Neural cell (in vitro differentiated cells): ENCODE measurements around the gene ANXA5. TPM values are rescaled to one million over a fixed set of nuclear protein-coding genes. Genes with fewer than 3 reads are reported as not detected.

Experiments
- H2AFZ ChIP-seq: fragments of 200-600, 300-800 bp; sonication (generic), shearing (Covaris generic); 2 replicates; pipeline ENCODE4 v1.6.0; 2014; ENCODE audit warnings: low read depth, mild to moderate bottlenecking, antibody characterized with exemption, low read length, moderate library complexity
- H3F3A ChIP-seq: fragments of 200-600 bp; shearing (Covaris generic); 2 replicates; pipeline ENCODE4 v1.6.1; 2016; ENCODE audit warnings: mild to moderate bottlenecking, moderate library complexity, mixed read lengths, antibody characterized with exemption, low read length; ENCODE audit not compliant: insufficient read depth, poor library complexity, severe bottlenecking
- H3K27ac ChIP-seq: fragments of 200-600, 300-800 bp; sonication (generic), shearing (Covaris generic); 2 replicates; pipeline ENCODE4 v1.5.1; 2014; ENCODE audit warnings: mild to moderate bottlenecking, low read length, moderate library complexity
- H3K27me3 ChIP-seq: fragments of 300-800, 200-600 bp; sonication (generic), shearing (Covaris generic); 2 replicates; pipeline ENCODE4 v1.6.0; 2014; ENCODE audit warnings: mild to moderate bottlenecking, low read depth, low read length, moderate library complexity; ENCODE audit not compliant: insufficient read depth
- H3K36me3 ChIP-seq: fragments of 300-800, 200-600 bp; sonication (generic), shearing (Covaris generic); 2 replicates; pipeline ENCODE4 v1.5.1; 2014; ENCODE audit warnings: mild to moderate bottlenecking, antibody characterized with exemption, low read length, moderate library complexity; ENCODE audit not compliant: insufficient read depth
- H3K4me2 ChIP-seq: fragments of 300-800, 200-600 bp; sonication (generic), shearing (Covaris generic); 2 replicates; pipeline ENCODE4 v1.6.0; 2014; ENCODE audit warnings: mild to moderate bottlenecking, low read length
- H3K4me3 ChIP-seq: fragments of 300-800, 200-600 bp; sonication (generic), shearing (Covaris generic); 2 replicates; pipeline ENCODE4 v1.5.1; 2014; ENCODE audit warnings: mild to moderate bottlenecking, low read length, moderate library complexity
- H3K79me2 ChIP-seq: fragments of 200-600 bp; shearing (Covaris generic); replicated peaks from 2 replicates; pipeline ENCODE4 v1.6.0; 2014; ENCODE audit warnings: mild to moderate bottlenecking, low read length, moderate library complexity; ENCODE audit not compliant: insufficient read depth
- H3K9ac ChIP-seq: fragments of 300-800, 200-600 bp; sonication (generic), shearing (Covaris generic); 2 replicates; pipeline ENCODE4 v1.6.1; 2016; ENCODE audit warnings: mild to moderate bottlenecking, low read length, mixed read lengths
- H3K9me2 ChIP-seq: fragments of 200-600 bp; shearing (Covaris generic); 2 replicates; pipeline ENCODE4 v1.6.1; 2016; ENCODE audit warnings: mild to moderate bottlenecking, low read length, mixed read lengths; ENCODE audit not compliant: insufficient read depth
- H3K9me3 ChIP-seq: fragments of 200-600, 300-800 bp; sonication (generic), shearing (Covaris generic); 2 replicates; pipeline ENCODE4 v1.6.1; 2016; ENCODE audit warnings: mild to moderate bottlenecking, mixed run types, low read length, moderate library complexity, mixed read lengths
- H4K20me1 ChIP-seq: fragments of 200-600 bp; shearing (Covaris generic); 2 replicates; pipeline ENCODE4 v1.6.1; 2016; ENCODE audit warnings: mild to moderate bottlenecking, mixed run types; ENCODE audit not compliant: insufficient read depth
- CTCF ChIP-seq: fragments of 450-650 bp; IDR thresholded peaks from 2 replicates; pipeline ENCODE4 v1.5.1; 2014; ENCODE audit warnings: antibody characterized with exemption, mild to moderate bottlenecking, moderate library complexity; ENCODE audit not compliant: poor library complexity, severe bottlenecking
- EP300 ChIP-seq: fragments of 450-650 bp; conservative IDR thresholded peaks from 2 replicates; pipeline ENCODE4 v1.6.1; 2014; ENCODE audit warnings: antibody characterized with exemption, mild to moderate bottlenecking, moderate library complexity; ENCODE audit not compliant: poor library complexity, severe bottlenecking
- EZH2 ChIP-seq: fragments of 200-600, 300-800 bp; shearing (Covaris generic), sonication (generic); IDR thresholded peaks from 2 replicates; pipeline ENCODE4 v1.6.1; 2014; ENCODE audit warnings: antibody characterized with exemption, low read length, borderline replicate concordance, mild to moderate bottlenecking; ENCODE audit not compliant: insufficient read depth, poor library complexity, severe bottlenecking
- MXI1 ChIP-seq: fragments of 450-650 bp; conservative IDR thresholded peaks from 2 replicates; pipeline ENCODE4 v1.6.1; 2014; ENCODE audit warnings: antibody characterized with exemption, mild to moderate bottlenecking; ENCODE audit not compliant: poor library complexity, severe bottlenecking
- POLR2AphosphoS5 ChIP-seq: IDR thresholded peaks from 2 replicates; pipeline ENCODE4 v1.6.1; 2012
- RAD21 ChIP-seq: fragments of 450-650 bp; conservative IDR thresholded peaks from 2 replicates; pipeline ENCODE4 v1.6.1; 2014; ENCODE audit warnings: antibody characterized with exemption, mild to moderate bottlenecking, moderate library complexity
- REST ChIP-seq: IDR thresholded peaks from 2 replicates; pipeline ENCODE4 v1.6.1; 2012; ENCODE audit warnings: borderline replicate concordance
- SMC3 ChIP-seq: fragments of 450-650 bp; conservative IDR thresholded peaks from 2 replicates; pipeline ENCODE4 v1.6.1; 2014; ENCODE audit warnings: antibody characterized with exemption, mild to moderate bottlenecking, moderate library complexity; ENCODE audit not compliant: poor library complexity
- TAF1 ChIP-seq: IDR thresholded peaks from 2 replicates; pipeline ENCODE4 v1.6.1; 2012; ENCODE audit warnings: low read depth
- polyA plus RNA-seq: library from polyadenylated mRNA; depleted of rRNA; stranded (reverse); fragments of >200 nt; gene quantifications from 2 replicates; pipeline ENCODE4 v1.2.3, GENCODE V29; 2014

Gene ANXA5
- polyA plus RNA-seq, 1 donor from 2014 or later: 8.1 TPM

- no peaks in the 10 kb centered on the region for H4K20me1 ChIP-seq
- H3K9me2 ChIP-seq: no peaks in the 10 kb centered on the region
- no peak overlapping the region for H3K9ac ChIP-seq
- H3K4me3 ChIP-seq: no peak overlapping the region
- no peak for TF ChIP-seq SMC3
- TF ChIP-seq RAD21: no peak
- no peak for TF ChIP-seq POLR2AphosphoS5
- TF ChIP-seq EP300: no peak
- no peak for TF ChIP-seq EZH2
- TF ChIP-seq TAF1: no peak
- TF ChIP-seq MXI1: no peak
- TF ChIP-seq REST: no peak
- no peak for TF ChIP-seq CTCF
- H3K36me3 ChIP-seq: no peaks in the 10 kb centered on the region
- H3K27me3 ChIP-seq: peaks cover 18% of the 10 kb centered on the region
- H2AFZ ChIP-seq: no peak overlapping the region
- no peaks in the 10 kb centered on the region for H3F3A ChIP-seq
- H3K9me3 ChIP-seq: no peaks in the 10 kb centered on the region
- no peak overlapping the region for H3K4me2 ChIP-seq
- no peak overlapping the region for H3K27ac ChIP-seq
- H3K79me2 ChIP-seq: no peaks in the 10 kb centered on the region
These were observed 4.5 kb upstream of the ANXA5 start for GRCh38 chr4:121701263-121701662.

- Histone ChIP-seq H3K27ac (no peak overlapping the region), H3K4me2 (no peak overlapping the region), H3K9me3 (no peaks in the 10 kb centered on the region), H3K79me2 (no peaks in the 10 kb centered on the region), H3K9me2 (no peaks in the 10 kb centered on the region), H3K27me3 (peaks cover 25% of the 10 kb centered on the region), H3K4me3 (no peak overlapping the region), H4K20me1 (no peaks in the 10 kb centered on the region), H3F3A (no peaks in the 10 kb centered on the region), H3K9ac (no peak overlapping the region), H3K36me3 (no peaks in the 10 kb centered on the region), H2AFZ (no peak overlapping the region)
- TF ChIP-seq MXI1 (no peak), SMC3 (no peak), RAD21 (no peak), TAF1 (no peak), POLR2AphosphoS5 (no peak), EP300 (no peak), EZH2 (no peak), REST (no peak), CTCF (no peak)
These were observed 1.5 kb upstream of the ANXA5 start for GRCh38 chr4:121698236-121698671.
